SK-N-SH treated with all-trans-retinoic acid at 6 μM for 48 hours (cell line): ENCODE measurements around the gene NUBPL.

Source experiments
- ARNTL ChIP-seq: fragments of 450-650 bp; formaldehyde crosslinking; IDR thresholded peaks from 2 replicates; pipeline ENCODE4 v1.5.0; 2020; ENCODE audit warnings: low read depth, mild to moderate bottlenecking, moderate library complexity, borderline replicate concordance
- PATZ1 ChIP-seq: fragments of 250-450 bp; sonication (Bioruptor Pico); IDR thresholded peaks from 2 replicates; pipeline ENCODE4 v1.8.0; 2020; ENCODE audit warnings: mild to moderate bottlenecking, moderate library complexity, borderline replicate concordance

GRCh38 chr14:31592631-31593030 lies 31.4 kb downstream of the NUBPL start:
- TF ChIP-seq ARNTL (CRISPR knock-in tag), result no peak
- TF ChIP-seq PATZ1 (CRISPR knock-in tag), result no peak
